ENCODE results near the gene XIRP2.

DNA sequence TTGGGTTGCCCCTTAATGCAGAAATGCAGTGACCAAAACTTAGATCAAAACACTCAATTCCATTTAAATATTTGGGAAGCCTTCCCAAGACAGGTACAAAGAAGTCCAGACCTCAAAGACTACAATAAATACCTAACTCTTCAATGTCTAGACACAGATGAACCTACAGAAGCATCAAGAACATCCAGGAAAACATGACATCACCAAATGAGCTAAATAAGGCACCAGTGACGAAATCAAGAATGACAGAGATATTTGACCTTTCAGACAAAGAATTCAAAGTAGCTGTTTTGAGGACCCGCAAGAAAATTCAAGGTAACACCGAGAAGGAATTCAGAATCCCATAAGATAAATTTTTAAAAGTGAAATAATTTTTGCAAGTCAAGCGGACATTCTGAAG, 140.2 kb downstream of the XIRP2 start:
- TF ChIP-seq, protein P1, sequence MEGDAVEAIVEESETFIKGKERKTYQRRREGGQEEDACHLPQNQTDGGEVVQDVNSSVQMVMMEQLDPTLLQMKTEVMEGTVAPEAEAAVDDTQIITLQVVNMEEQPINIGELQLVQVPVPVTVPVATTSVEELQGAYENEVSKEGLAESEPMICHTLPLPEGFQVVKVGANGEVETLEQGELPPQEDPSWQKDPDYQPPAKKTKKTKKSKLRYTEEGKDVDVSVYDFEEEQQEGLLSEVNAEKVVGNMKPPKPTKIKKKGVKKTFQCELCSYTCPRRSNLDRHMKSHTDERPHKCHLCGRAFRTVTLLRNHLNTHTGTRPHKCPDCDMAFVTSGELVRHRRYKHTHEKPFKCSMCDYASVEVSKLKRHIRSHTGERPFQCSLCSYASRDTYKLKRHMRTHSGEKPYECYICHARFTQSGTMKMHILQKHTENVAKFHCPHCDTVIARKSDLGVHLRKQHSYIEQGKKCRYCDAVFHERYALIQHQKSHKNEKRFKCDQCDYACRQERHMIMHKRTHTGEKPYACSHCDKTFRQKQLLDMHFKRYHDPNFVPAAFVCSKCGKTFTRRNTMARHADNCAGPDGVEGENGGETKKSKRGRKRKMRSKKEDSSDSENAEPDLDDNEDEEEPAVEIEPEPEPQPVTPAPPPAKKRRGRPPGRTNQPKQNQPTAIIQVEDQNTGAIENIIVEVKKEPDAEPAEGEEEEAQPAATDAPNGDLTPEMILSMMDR (IDR thresholded peaks at IDR 0.05) = no peak
- TF ChIP-seq POLR2A (IDR thresholded peaks at IDR 0.05) = no peak

Measured in body of pancreas (tissue), 4 donors.